Mesenchymal stem cell (in vitro differentiated cells and primary cell): ENCODE data around the gene ELOVL7.

Experiments
- DNase-seq: peaks from one replicate; pipeline ENCODE4 v3.0.0-alpha.2; 2013
- H2AFZ ChIP-seq: one replicate; pipeline ENCODE4 v1.6.1; 2013; ENCODE audit warnings: low read depth, mild to moderate bottlenecking, control low read depth, inconsistent platforms, low read length, moderate library complexity
- H2AK5ac ChIP-seq: 2 replicates; pipeline ENCODE4 v1.6.1; 2013; ENCODE audit warnings: low read length, moderate library complexity, mild to moderate bottlenecking, inconsistent platforms; ENCODE audit not compliant: severe bottlenecking
- H2BK120ac ChIP-seq: one replicate; pipeline ENCODE4 v1.6.1; 2013; ENCODE audit warnings: low read depth, mild to moderate bottlenecking, inconsistent platforms, low read length, moderate library complexity
- H2BK12ac ChIP-seq, 2 experiments: one replicate each; pipeline ENCODE4 v1.6.1; 2013; ENCODE audit warnings: inconsistent platforms in 2 of 2, low read length in 2 of 2, mild to moderate bottlenecking in 2 of 2, moderate library complexity in 2 of 2, control low read depth in 1 of 2
- H2BK15ac ChIP-seq: one replicate; pipeline ENCODE4 v1.6.1; 2013; ENCODE audit warnings: mild to moderate bottlenecking, low read depth, inconsistent platforms; ENCODE audit not compliant: poor library complexity, severe bottlenecking
- H2BK5ac ChIP-seq: 2 replicates; pipeline ENCODE4 v1.6.1; 2013; ENCODE audit warnings: low read depth, mild to moderate bottlenecking, low read length, control low read depth, inconsistent platforms; ENCODE audit not compliant: poor library complexity, severe bottlenecking
- H3K14ac ChIP-seq, 2 experiments: one replicate each; pipeline ENCODE4 v1.6.1; 2013; ENCODE audit warnings: inconsistent platforms in 2 of 2, low read length in 2 of 2, control low read depth in 1 of 2, mild to moderate bottlenecking in 1 of 2, moderate library complexity in 1 of 2
- H3K18ac ChIP-seq, 2 experiments: one replicate each; pipeline ENCODE4 v1.6.1; 2013; ENCODE audit warnings: inconsistent platforms in 2 of 2, low read length in 2 of 2, control low read depth in 1 of 2, low read depth in 1 of 2, mild to moderate bottlenecking in 1 of 2
- H3K23ac ChIP-seq, 2 experiments: one replicate each; pipeline ENCODE4 v1.6.1; 2013; ENCODE audit warnings: inconsistent platforms in 2 of 2, low read length in 2 of 2, mild to moderate bottlenecking in 2 of 2, moderate library complexity in 2 of 2, control low read depth in 1 of 2
- H3K27ac ChIP-seq: 2 replicates; pipeline ENCODE4 v1.5.1; 2013; ENCODE audit warnings: mild to moderate bottlenecking, moderate library complexity, low read length, control low read depth, inconsistent platforms; ENCODE audit not compliant: poor library complexity, severe bottlenecking
- H3K27me3 ChIP-seq, 2 experiments: 2 replicates each; pipeline versions ENCODE4 v1.6.1 to v1.7.0; 2013; ENCODE audit warnings: low read length in 2 of 2, mild to moderate bottlenecking in 2 of 2, moderate library complexity in 2 of 2, control low read depth in 1 of 2, inconsistent platforms in 1 of 2; ENCODE audit not compliant: control insufficient read depth in 1 of 2, insufficient read depth in 1 of 2
- H3K36me3 ChIP-seq, 2 experiments: 2 replicates each; pipeline versions ENCODE4 v1.6.1 to v1.7.0; 2013; ENCODE audit warnings: low read length in 2 of 2, control low read depth in 1 of 2, inconsistent platforms in 1 of 2, low read depth in 1 of 2, mild to moderate bottlenecking in 1 of 2; ENCODE audit not compliant: insufficient read depth in 2 of 2, control insufficient read depth in 1 of 2
- H3K4ac ChIP-seq, 2 experiments: one replicate each; pipeline ENCODE4 v1.6.1; 2013; ENCODE audit warnings: inconsistent platforms in 2 of 2, low read length in 2 of 2, mild to moderate bottlenecking in 2 of 2, moderate library complexity in 2 of 2, control low read depth in 1 of 2, low read depth in 1 of 2
- H3K4me1 ChIP-seq: 2 replicates; pipeline ENCODE4 v1.6.1; 2013; ENCODE audit warnings: low read depth, low read length, control low read depth; ENCODE audit not compliant: control insufficient read depth, insufficient read depth
- H3K4me2 ChIP-seq: 2 replicates; pipeline ENCODE4 v1.6.1; 2013; ENCODE audit warnings: low read length, mild to moderate bottlenecking, inconsistent platforms; ENCODE audit not compliant: poor library complexity, severe bottlenecking
- H3K4me3 ChIP-seq, 2 experiments: 2 replicates each; pipeline versions ENCODE4 v1.5.1 to v1.7.0; 2013; ENCODE audit warnings: low read length in 2 of 2, mild to moderate bottlenecking in 2 of 2, control low read depth in 1 of 2, low read depth in 1 of 2; ENCODE audit not compliant: insufficient read depth in 1 of 2
- H3K79me1 ChIP-seq: replicated peaks from 2 replicates; pipeline ENCODE4 v1.6.1; 2013; ENCODE audit warnings: mild to moderate bottlenecking, control low read depth, low read length, inconsistent platforms; ENCODE audit not compliant: poor library complexity, severe bottlenecking
- H3K9ac ChIP-seq: 2 replicates; pipeline ENCODE4 v1.7.0; 2013; ENCODE audit warnings: mild to moderate bottlenecking, low read length, moderate library complexity
- H3K9me3 ChIP-seq: 2 replicates; pipeline ENCODE4 v1.7.0; 2013; ENCODE audit warnings: mild to moderate bottlenecking, low read length; ENCODE audit not compliant: control insufficient read depth
- H4K8ac ChIP-seq: one replicate; pipeline ENCODE4 v1.6.1; 2013; ENCODE audit warnings: inconsistent platforms, mild to moderate bottlenecking, low read length, moderate library complexity
- H4K91ac ChIP-seq: one replicate; pipeline ENCODE4 v1.6.1; 2013; ENCODE audit warnings: mild to moderate bottlenecking, low read length, inconsistent platforms
- WGBS: methylation state at CpG from one replicate; pipeline ENCODE4 v1.1.7; 2013; ENCODE audit warnings: mixed read lengths; 5-methylcytosine and 5-hydroxymethylcytosine counted together

Gene ELOVL7

GRCh38 chr5:60792438-60792837, 51.6 kb downstream of the ELOVL7 start:
- H3K27ac ChIP-seq: no peak overlapping the region
- H3K79me1 ChIP-seq: no peaks in the 10 kb centered on the region
- H3K36me3 ChIP-seq: no peaks in the 10 kb centered on the region
- H2AFZ ChIP-seq: no peak overlapping the region
- no peak overlapping the region for H3K9ac ChIP-seq
- no peak overlapping the region for H3K23ac ChIP-seq
- 84% methylated on average over 2 of the region's 2 CpGs for WGBS
- no peak overlapping the region for H3K14ac ChIP-seq
- no peak overlapping the region for H3K4me2 ChIP-seq
- no peak overlapping the region for H3K4ac ChIP-seq
- no peak overlapping the region for H2BK12ac ChIP-seq
- H2AK5ac ChIP-seq: no peak overlapping the region
- no peaks in the 10 kb centered on the region for H3K4me1 ChIP-seq
- DNase-seq: no peak
- no peak overlapping the region for H2BK120ac ChIP-seq
- H3K4me3 ChIP-seq: no peak overlapping the region
- H3K9me3 ChIP-seq: no peaks in the 10 kb centered on the region
- no peak overlapping the region for H3K18ac ChIP-seq
- no peak overlapping the region for H2BK15ac ChIP-seq
- no peak overlapping the region for H4K8ac ChIP-seq
- no peak overlapping the region for H2BK5ac ChIP-seq
- peaks cover 0 to 2% of the 10 kb centered on the region in 2 experiments for H3K27me3 ChIP-seq
- no peak overlapping the region for H4K91ac ChIP-seq

GRCh38 chr5:60789551-60789950, 54.5 kb downstream of the ELOVL7 start:
- Histone ChIP-seq H3K18ac (no peak overlapping the region), H2BK15ac (no peak overlapping the region), H3K4me3 (no peak overlapping the region), H2AK5ac (no peak overlapping the region), H3K4me1 (no peaks in the 10 kb centered on the region), H3K27ac (no peak overlapping the region), H3K4ac (no peak overlapping the region), H3K9ac (no peak overlapping the region), H3K79me1 (no peaks in the 10 kb centered on the region), H2AFZ (no peak overlapping the region), H3K4me2 (no peak overlapping the region), H3K23ac (no peak overlapping the region), H4K8ac (no peak overlapping the region), H3K14ac (no peak overlapping the region), H3K27me3 (no peaks in the 10 kb centered on the region), H2BK5ac (no peak overlapping the region), H2BK12ac (no peak overlapping the region), H4K91ac (no peak overlapping the region), H3K36me3 (no peaks in the 10 kb centered on the region), H2BK120ac (no peak overlapping the region), H3K9me3 (no peaks in the 10 kb centered on the region)
- no peak for DNase-seq
- WGBS: 57% methylated on average over 3 of the region's 3 CpGs

- H2BK120ac ChIP-seq: no peak overlapping the region
- H3K9me3 ChIP-seq: no peaks in the 10 kb centered on the region
- no peak overlapping the region for H2AFZ ChIP-seq
- no peak overlapping the region for H2BK12ac ChIP-seq
- no peak overlapping the region for H3K14ac ChIP-seq
- H3K23ac ChIP-seq: no peak overlapping the region
- no peak overlapping the region for H2AK5ac ChIP-seq
- no peak overlapping the region for H3K9ac ChIP-seq
- H3K79me1 ChIP-seq: no peaks in the 10 kb centered on the region
- no peak overlapping the region for H3K18ac ChIP-seq
- H3K27me3 ChIP-seq: no peaks in the 10 kb centered on the region
- no peaks in the 10 kb centered on the region for H3K4me1 ChIP-seq
- H3K4me3 ChIP-seq: no peak overlapping the region
- no peak overlapping the region for H3K4me2 ChIP-seq
- H4K8ac ChIP-seq: no peak overlapping the region
- no peak overlapping the region for H2BK5ac ChIP-seq
- no peak overlapping the region for H4K91ac ChIP-seq
- no CpG with 5 or more reads among the region's 3 CpGs for WGBS
- H2BK15ac ChIP-seq: no peak overlapping the region
- DNase-seq: no peak
- no peaks in the 10 kb centered on the region for H3K36me3 ChIP-seq
- H3K27ac ChIP-seq: no peak overlapping the region
- H3K4ac ChIP-seq: no peak overlapping the region
These were observed 55.1 kb downstream of the ELOVL7 start for GRCh38 chr5:60788863-60789513.

GRCh38 chr5:60779466-60779865, 64.6 kb downstream of the ELOVL7 start:
- Histone ChIP-seq H3K27ac (no peak overlapping the region), H2AK5ac (no peak overlapping the region), H3K4me1 (peaks cover 5% of the 10 kb centered on the region), H3K18ac (no peak overlapping the region), H3K4me3 (no peak overlapping the region), H3K79me1 (no peaks in the 10 kb centered on the region), H3K36me3 (no peaks in the 10 kb centered on the region), H4K8ac (no peak overlapping the region), H3K4ac (no peak overlapping the region), H3K27me3 (no peaks in the 10 kb centered on the region), H3K9me3 (no peaks in the 10 kb centered on the region), H2BK12ac (no peak overlapping the region), H4K91ac (no peak overlapping the region), H3K14ac (no peak overlapping the region), H2AFZ (no peak overlapping the region), H3K9ac (no peak overlapping the region), H3K4me2 (no peak overlapping the region), H2BK120ac (no peak overlapping the region), H2BK5ac (no peak overlapping the region), H2BK15ac (no peak overlapping the region), H3K23ac (no peak overlapping the region)
- DNase-seq: no peak
- WGBS: 88% methylated on average over 2 of the region's 2 CpGs
